ENCODE results near the gene CMIP. TPM values are rescaled to one million over a fixed set of nuclear protein-coding genes. Genes with fewer than 3 reads are reported as not detected.

The CMIP gene
- total RNA-seq, 1 experiment from 2014 or later, result 12.7 TPM

DNA sequence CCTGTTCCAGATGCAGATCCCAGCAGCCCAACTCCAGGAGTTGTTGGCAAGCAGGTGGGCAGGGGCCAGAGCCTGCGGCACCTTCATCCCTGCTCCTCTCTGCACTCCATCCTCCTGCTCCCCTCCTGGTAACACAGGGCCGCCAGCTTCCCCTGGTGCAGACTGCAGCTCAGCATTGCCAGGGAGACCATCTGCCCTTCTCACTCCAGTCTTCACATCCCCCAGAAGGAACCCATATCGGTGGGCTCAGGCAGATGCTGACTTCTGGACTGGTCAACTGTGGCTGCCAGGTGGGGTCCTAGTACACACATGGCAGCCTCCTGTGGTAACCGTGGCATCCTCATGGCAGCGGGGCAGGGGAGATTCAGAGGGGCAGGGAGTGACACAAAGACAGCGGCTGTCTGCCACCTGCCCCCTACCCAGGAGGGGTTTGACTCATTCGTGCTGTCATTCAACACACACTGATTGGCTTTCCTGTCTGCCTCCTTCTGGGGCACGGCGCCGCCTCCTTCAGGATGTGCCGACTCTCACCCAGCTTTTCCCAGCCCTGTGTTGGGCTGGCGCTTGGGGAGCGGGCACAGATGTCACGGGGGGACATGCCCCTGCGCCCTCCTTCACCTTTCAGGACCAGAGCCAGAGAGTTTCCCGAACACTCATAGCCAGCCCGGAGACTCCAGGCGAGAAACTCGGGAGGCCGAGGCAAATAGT, 120.9 kb downstream of the CMIP start:
- Histone ChIP-seq H3K27me3 (ENCODE audit: low read length) (no peaks in the 10 kb centered on the region), H3K79me2 (ENCODE audit: low read length) (no peaks in the 10 kb centered on the region), H3K36me3 (ENCODE audit: insufficient read depth, low read length) (no peaks in the 10 kb centered on the region), H3K4me1 (ENCODE audit: low read length) (no peaks in the 10 kb centered on the region), H3K4me2 (ENCODE audit: low read depth, low read length, poor library complexity, severe bottlenecking) (no peak overlapping the region), H4K20me1 (ENCODE audit: insufficient read depth, low read depth, low read length) (peaks cover 15% of the 10 kb centered on the region; the same call in 1 of the 2 replicates), H3K9ac (ENCODE audit: low read length) (no peak overlapping the region), H3K9me3 (ENCODE audit: low read length) (no peaks in the 10 kb centered on the region), H2AFZ (ENCODE audit: low read length) (no peak overlapping the region), H3K4me3 (ENCODE audit: low read length) (no peak overlapping the region), H3K27ac (ENCODE audit: low read length) (no peak overlapping the region), H3K9me2 (replicated peaks; ENCODE audit: insufficient read depth, low read length) (no peaks in the 10 kb centered on the region)
- DNase-seq, result no peak

DNA sequence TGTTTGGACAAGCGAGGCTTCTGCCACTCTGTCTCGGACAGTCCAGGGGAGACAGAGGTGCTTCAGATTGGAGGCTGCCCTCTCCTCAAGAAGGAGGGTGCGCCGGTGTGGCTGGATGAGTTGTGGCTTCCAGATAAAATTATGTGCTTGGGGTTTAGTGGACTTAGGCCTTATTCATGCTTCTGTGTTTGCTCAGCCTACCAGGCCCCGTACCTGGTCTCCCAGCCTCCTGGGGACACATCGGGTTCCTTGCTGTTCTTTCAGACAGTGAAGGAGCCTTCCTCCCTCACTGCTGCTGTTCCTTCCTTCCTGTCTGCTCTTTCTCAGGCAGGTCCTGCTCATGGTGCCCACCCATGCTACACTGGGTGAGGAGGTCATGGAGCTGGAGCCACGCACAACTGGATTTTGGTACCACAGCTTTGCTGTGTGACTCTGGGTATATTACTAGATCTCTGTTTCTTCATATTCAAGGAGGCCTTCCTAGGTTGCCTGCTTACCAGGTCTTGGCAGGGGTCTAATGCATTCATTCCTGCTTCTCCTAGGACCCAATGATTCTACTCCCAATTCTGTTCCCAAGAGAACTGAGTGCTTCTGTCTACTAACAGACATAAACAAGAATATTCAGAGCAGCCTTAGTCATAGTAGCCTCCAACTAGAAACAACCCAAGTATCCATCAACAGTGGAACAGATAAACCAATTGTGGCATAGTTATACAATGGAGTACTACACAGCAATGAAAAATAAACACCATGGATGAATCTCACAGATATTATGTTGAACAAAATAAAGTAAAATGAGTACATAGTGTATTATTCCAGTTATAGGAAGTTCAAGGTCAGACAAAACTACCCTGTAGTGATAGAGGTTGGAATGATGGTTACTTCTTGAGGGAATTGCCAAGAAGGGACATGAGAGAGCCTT, 121.7 kb downstream of the CMIP start:
- H3K79me2 ChIP-seq (ENCODE audit: low read length), result no peaks in the 10 kb centered on the region
- peaks cover 15% of the 10 kb centered on the region; the same call in 1 of the 2 replicates for H4K20me1 ChIP-seq (ENCODE audit: insufficient read depth, low read depth, low read length)
- DNase-seq, result no peak

DNA sequence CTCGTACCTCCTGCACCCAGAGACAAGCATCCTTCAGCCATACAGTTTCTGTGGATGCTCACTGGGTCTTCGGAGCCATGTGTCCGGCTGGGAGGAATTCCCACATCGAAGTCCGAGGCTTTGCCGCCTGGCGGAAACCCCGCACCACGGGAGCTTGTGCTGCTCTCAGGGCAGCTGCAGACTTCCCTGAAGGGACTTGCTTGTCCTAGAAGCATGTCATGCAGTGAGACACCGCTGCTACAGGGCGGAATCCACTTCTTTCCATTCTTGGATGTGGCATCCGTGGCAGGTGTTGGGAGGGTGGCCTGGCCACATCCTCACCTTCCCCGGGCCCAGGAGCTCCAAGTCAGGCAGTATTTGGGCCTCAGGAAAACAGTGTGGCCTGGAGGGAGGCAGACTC, 122.5 kb downstream of the CMIP start:
- Histone ChIP-seq H3K4me3 (ENCODE audit: low read length) (no peak overlapping the region), H3K79me2 (ENCODE audit: low read length) (no peaks in the 10 kb centered on the region), H3K9me3 (ENCODE audit: low read length) (no peaks in the 10 kb centered on the region), H3K4me2 (ENCODE audit: low read depth, low read length, poor library complexity, severe bottlenecking) (no peak overlapping the region), H3K9me2 (replicated peaks; ENCODE audit: insufficient read depth, low read length) (no peaks in the 10 kb centered on the region), H4K20me1 (ENCODE audit: insufficient read depth, low read depth, low read length) (peaks cover 15% of the 10 kb centered on the region; the same call in 1 of the 2 replicates), H2AFZ (ENCODE audit: low read length) (no peak overlapping the region), H3K4me1 (ENCODE audit: low read length) (no peaks in the 10 kb centered on the region), H3K36me3 (ENCODE audit: insufficient read depth, low read length) (no peaks in the 10 kb centered on the region), H3K9ac (ENCODE audit: low read length) (no peak overlapping the region), H3K27me3 (ENCODE audit: low read length) (no peaks in the 10 kb centered on the region), H3K27ac (ENCODE audit: low read length) (no peak overlapping the region)
- no peak for DNase-seq

More for the DNA sequence above, 121.7 kb downstream of the CMIP start:
- Histone ChIP-seq H3K36me3 (ENCODE audit: insufficient read depth, low read length) (no peaks in the 10 kb centered on the region), H3K4me2 (ENCODE audit: low read depth, low read length, poor library complexity, severe bottlenecking) (no peak overlapping the region), H3K9me2 (replicated peaks; ENCODE audit: insufficient read depth, low read length) (no peaks in the 10 kb centered on the region), H3K4me1 (ENCODE audit: low read length) (no peaks in the 10 kb centered on the region), H3K9ac (ENCODE audit: low read length) (no peak overlapping the region), H2AFZ (ENCODE audit: low read length) (no peak overlapping the region), H3K4me3 (ENCODE audit: low read length) (no peak overlapping the region), H3K27ac (ENCODE audit: low read length) (no peak overlapping the region), H3K27me3 (ENCODE audit: low read length) (no peaks in the 10 kb centered on the region), H3K9me3 (ENCODE audit: low read length) (no peaks in the 10 kb centered on the region)

DNA sequence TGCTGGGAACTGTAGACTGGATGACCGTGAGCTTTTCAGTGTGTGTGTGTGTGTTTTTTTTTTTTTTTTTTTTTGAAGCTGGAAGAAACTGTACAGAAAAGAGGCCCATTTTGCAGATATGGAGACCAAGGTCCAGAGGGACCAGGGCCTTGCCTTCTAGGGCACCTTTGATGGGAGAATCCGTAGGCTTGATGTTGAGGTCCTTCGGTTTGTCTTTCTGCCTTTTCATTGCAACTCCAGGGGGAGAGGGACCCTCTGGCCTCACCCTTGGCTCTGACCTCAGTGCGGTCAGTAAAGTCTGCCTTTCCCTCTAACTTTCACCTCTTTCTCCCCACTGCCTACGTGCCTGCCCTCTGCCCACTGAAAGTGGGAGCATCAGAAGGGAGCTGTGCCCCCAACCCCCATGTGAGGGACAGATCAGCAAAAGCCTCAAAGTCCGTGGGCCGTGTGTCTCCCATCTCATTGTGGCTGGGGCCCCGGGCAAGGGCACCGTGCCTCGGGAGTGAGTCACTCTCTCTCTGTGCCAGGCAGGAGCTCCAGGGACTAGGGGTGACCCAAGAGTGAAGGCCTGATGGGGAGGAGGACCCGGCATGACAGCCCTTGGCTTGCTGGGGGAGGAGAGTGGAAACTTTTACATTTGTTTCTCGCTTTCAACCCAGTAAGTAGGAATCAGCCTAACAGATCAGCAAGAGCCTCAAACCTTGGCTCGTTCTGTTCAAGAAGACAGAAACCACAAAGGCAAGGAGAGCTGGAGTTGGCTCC, 123.6 kb downstream of the CMIP start:
- DNase-seq, result no peak
- Histone ChIP-seq H3K9ac (ENCODE audit: low read length) (no peak overlapping the region), H4K20me1 (ENCODE audit: insufficient read depth, low read depth, low read length) (peaks cover 15% of the 10 kb centered on the region; the same call in 1 of the 2 replicates), H3K4me1 (ENCODE audit: low read length) (no peaks in the 10 kb centered on the region), H3K9me2 (replicated peaks; ENCODE audit: insufficient read depth, low read length) (no peaks in the 10 kb centered on the region), H3K36me3 (ENCODE audit: insufficient read depth, low read length) (no peaks in the 10 kb centered on the region), H3K27me3 (ENCODE audit: low read length) (no peaks in the 10 kb centered on the region), H2AFZ (ENCODE audit: low read length) (no peak overlapping the region), H3K4me3 (ENCODE audit: low read length) (no peak overlapping the region), H3K27ac (ENCODE audit: low read length) (no peak overlapping the region), H3K9me3 (ENCODE audit: low read length) (no peaks in the 10 kb centered on the region), H3K79me2 (ENCODE audit: low read length) (no peaks in the 10 kb centered on the region), H3K4me2 (ENCODE audit: low read depth, low read length, poor library complexity, severe bottlenecking) (no peak overlapping the region)

DNA sequence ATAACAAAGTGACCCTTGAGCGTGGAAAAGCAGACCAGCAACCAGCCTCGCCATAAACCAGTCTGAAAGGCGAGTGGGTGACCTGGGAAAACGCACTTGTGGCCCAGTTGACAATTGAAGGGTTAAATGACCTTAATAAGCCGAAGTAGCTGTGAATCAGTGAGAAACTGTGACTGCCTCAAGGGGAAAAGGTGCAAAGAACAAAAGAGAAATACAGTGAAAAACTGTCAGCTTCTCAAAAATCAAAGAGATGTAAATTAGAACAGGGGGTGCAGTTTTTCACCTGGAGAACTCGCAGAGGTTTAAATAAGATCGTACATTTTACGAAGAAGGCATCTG, 124.1 kb downstream of the CMIP start:
- no peaks in the 10 kb centered on the region for H3K36me3 ChIP-seq (ENCODE audit: insufficient read depth, low read length)
- H3K9me3 ChIP-seq (ENCODE audit: low read length), result no peaks in the 10 kb centered on the region
- no peak for DNase-seq
- H2AFZ ChIP-seq (ENCODE audit: low read length), result no peak overlapping the region
- no peak overlapping the region for H3K9ac ChIP-seq (ENCODE audit: low read length)
- no peak overlapping the region for H3K4me2 ChIP-seq (ENCODE audit: low read depth, low read length, poor library complexity, severe bottlenecking)
- H3K4me3 ChIP-seq (ENCODE audit: low read length), result no peak overlapping the region
- no peak overlapping the region for H3K27ac ChIP-seq (ENCODE audit: low read length)
- H3K79me2 ChIP-seq (ENCODE audit: low read length), result no peaks in the 10 kb centered on the region
- H4K20me1 ChIP-seq (ENCODE audit: insufficient read depth, low read depth, low read length), result peaks cover 10% of the 10 kb centered on the region; the same call in 1 of the 2 replicates
- no peaks in the 10 kb centered on the region for H3K27me3 ChIP-seq (ENCODE audit: low read length)
- H3K4me1 ChIP-seq (ENCODE audit: low read length), result no peaks in the 10 kb centered on the region
- no peaks in the 10 kb centered on the region for H3K9me2 ChIP-seq (replicated peaks; ENCODE audit: insufficient read depth, low read length)

DNA sequence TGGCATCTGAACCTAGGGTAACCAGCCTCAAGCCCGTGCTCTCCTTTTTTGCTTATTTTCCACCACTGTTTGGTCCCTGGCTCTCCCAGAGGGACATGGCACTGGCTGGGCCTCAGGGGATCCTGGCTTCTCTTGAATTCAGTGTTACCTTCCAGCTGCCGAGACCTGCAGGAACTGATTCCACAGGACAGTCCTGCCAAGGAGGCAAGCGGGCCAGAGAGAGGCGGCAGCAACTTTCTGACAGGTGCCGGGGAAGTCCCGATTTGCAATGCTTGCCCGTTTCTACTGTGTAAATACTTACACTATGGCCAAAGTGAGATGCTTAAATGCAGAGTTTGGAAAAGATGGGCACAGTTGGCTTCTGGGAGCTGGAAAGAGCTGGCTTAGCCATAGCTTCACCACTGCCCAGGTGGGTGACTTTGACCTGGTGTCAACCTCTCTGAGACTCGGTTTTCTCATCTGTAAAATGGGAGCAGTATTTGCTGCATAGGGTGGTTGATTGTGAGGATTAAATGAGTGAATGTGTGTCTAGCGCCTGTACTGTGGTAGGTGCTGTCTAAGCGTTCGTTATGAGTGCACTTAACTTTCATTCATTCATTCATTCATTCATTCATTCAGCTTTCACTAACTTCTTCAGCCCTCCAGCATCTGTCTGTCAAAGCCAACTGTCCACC, 124.9 kb downstream of the CMIP start:
- H3K4me2 ChIP-seq (ENCODE audit: low read depth, low read length, poor library complexity, severe bottlenecking), result no peak overlapping the region
- H3K9me3 ChIP-seq (ENCODE audit: low read length), result no peaks in the 10 kb centered on the region
- H2AFZ ChIP-seq (ENCODE audit: low read length), result no peak overlapping the region
- peaks cover 9% of the 10 kb centered on the region; the same call in 1 of the 2 replicates for H4K20me1 ChIP-seq (ENCODE audit: insufficient read depth, low read depth, low read length)
- H3K27ac ChIP-seq (ENCODE audit: low read length), result no peak overlapping the region
- H3K9ac ChIP-seq (ENCODE audit: low read length), result no peak overlapping the region
- H3K27me3 ChIP-seq (ENCODE audit: low read length), result no peaks in the 10 kb centered on the region
- H3K4me3 ChIP-seq (ENCODE audit: low read length), result no peak overlapping the region
- no peak for DNase-seq
- no peaks in the 10 kb centered on the region for H3K79me2 ChIP-seq (ENCODE audit: low read length)
- H3K36me3 ChIP-seq (ENCODE audit: insufficient read depth, low read length), result no peaks in the 10 kb centered on the region
- H3K4me1 ChIP-seq (ENCODE audit: low read length), result no peaks in the 10 kb centered on the region
- no peaks in the 10 kb centered on the region for H3K9me2 ChIP-seq (replicated peaks; ENCODE audit: insufficient read depth, low read length)

DNA sequence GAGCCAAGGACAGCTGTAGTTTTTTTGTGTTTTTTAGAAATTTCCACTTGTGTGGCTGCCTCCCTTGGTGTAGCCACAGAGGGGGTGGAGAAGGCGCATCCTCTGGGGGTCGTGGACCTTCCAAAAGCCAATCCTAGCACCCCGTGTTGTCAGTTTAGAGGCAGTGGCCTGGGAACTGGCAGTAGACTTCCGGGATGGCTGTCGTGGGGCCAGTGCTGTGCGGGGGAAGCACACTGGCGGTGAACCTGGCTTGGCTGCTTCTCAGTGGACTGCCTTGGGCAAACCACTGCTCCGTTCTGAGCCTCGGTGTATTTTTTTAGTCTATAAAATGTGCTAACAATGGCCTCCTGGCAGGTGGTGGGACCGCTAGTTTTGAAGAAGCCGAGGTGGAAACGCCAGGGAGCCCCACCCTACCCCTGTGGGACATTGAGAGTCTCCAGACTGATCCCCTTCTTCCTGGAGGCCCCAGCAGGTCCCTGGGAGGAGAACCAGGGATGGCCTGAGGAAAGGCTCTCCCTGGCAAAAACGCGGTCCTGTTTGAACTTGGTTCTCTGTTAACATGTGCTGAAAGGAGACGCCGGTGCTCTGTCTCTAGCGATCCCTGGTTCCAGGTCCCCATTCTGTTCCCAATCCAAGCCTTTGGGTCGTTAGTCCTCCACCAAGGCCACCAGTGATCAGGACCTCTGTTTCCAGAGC, 125.7 kb downstream of the CMIP start:
- no peak for DNase-seq
- H2AFZ ChIP-seq (ENCODE audit: low read length), result no peak overlapping the region
- no peak overlapping the region for H3K4me2 ChIP-seq (ENCODE audit: low read depth, low read length, poor library complexity, severe bottlenecking)
- H4K20me1 ChIP-seq (ENCODE audit: insufficient read depth, low read depth, low read length), result peaks cover 7% of the 10 kb centered on the region; the same call in 1 of the 2 replicates
- H3K36me3 ChIP-seq (ENCODE audit: insufficient read depth, low read length), result no peaks in the 10 kb centered on the region
- H3K9ac ChIP-seq (ENCODE audit: low read length), result no peak overlapping the region
- no peaks in the 10 kb centered on the region for H3K9me2 ChIP-seq (replicated peaks; ENCODE audit: insufficient read depth, low read length)
- H3K27me3 ChIP-seq (ENCODE audit: low read length), result no peaks in the 10 kb centered on the region
- H3K79me2 ChIP-seq (ENCODE audit: low read length), result no peaks in the 10 kb centered on the region
- H3K4me1 ChIP-seq (ENCODE audit: low read length), result no peaks in the 10 kb centered on the region
- H3K4me3 ChIP-seq (ENCODE audit: low read length), result no peak overlapping the region
- H3K27ac ChIP-seq (ENCODE audit: low read length), result no peak overlapping the region
- H3K9me3 ChIP-seq (ENCODE audit: low read length), result no peaks in the 10 kb centered on the region
